GM21717 (cell line): ENCODE results near the gene DNAJC13.
"Not testable (repeated sequence)": the region's sequence is repeated elsewhere in the genome, so short reads cannot be mapped to it uniquely, and the experiment has no call there.

Experiments used
- ATAC-seq: cut with Tn5 transposase; IDR thresholded peaks from one replicate; pipeline ENCODE4 v1.9.1; 2021; ENCODE audit warnings: mild to moderate bottlenecking, moderate library complexity; ENCODE audit not compliant: unreplicated experiment

Gene DNAJC13

DNA sequence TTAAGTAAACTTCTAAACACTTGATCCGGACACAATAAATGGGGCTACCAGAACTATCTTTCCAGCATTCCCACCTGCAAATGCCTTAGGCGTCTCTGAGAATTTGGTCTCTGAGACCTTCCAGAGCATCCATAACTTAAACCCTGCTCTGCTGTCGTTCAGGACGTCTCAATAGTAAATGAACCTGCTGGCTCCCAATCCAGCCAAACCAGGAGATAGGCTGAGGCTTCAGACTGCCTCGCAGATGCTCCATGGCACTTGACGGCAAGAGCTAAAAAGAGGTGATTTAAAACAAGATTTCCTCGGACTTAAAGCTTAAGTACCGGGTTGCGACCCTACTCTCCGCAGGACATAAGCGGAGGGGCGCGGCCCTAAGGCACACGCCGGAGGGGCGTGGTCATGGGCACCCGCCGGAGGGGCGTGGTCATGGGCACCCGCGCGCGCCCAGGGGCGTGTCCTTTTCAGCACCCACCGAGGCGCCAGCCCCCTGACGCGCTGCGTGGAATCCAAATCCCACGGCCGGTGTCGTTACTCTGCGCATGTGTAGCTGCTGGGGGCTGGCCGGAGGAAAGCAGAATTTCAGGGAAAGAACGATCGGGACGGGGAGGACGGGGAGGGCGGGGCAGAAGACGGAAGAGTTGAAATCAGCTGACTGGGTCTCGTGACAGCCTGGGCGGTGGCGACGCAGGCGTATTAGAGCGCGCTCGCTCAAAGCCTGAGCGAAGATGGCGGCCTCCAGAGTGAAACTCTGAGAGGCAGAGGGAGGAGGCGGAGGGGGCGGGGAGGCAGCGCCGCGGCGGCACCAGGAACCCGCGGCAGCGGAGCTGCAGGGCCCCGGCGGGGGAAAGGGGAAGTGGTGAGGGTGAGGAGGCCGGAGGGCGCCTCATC, at the start of gene DNAJC13:
TSS of gene DNAJC13 (plus strand) at position 696 of the 888 bp plus-strand sequence. CDS start 17,049 bp downstream, outside the sequence.
- peak; percentile 92 for ATAC-seq

GRCh38 chr3:132368515-132368914, 48.8 kb upstream of the DNAJC13 start:
- ATAC-seq, result no peak

GRCh38 chr3:132368962-132369361, 48.3 kb upstream of the DNAJC13 start:
- ATAC-seq, result no peak

DNA sequence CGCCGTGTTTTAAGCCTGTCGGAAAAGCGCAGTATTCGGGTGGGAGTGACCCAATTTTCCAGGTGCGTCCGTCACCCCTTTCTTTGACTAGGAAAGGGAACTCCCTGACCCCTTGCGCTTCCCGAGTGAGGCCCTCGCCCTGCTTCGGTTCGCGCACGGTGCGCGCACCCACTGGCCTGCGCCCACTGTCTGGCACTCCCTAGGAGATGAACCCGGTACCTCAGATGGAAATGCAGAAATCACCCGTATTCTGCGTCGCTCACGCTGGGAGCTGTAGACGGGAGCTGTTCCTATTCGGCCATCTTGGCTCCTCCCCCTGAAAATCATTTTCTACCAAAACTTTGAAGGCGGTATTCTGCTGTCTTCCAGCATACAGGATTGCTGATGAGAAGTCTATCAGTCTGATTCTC, 40.4 kb upstream of the DNAJC13 start:
- not testable (repeated sequence) for ATAC-seq

- ATAC-seq, result peak; percentile 46
These were observed 39.1 kb upstream of the DNAJC13 start for GRCh38 chr3:132378048-132378762.

DNA sequence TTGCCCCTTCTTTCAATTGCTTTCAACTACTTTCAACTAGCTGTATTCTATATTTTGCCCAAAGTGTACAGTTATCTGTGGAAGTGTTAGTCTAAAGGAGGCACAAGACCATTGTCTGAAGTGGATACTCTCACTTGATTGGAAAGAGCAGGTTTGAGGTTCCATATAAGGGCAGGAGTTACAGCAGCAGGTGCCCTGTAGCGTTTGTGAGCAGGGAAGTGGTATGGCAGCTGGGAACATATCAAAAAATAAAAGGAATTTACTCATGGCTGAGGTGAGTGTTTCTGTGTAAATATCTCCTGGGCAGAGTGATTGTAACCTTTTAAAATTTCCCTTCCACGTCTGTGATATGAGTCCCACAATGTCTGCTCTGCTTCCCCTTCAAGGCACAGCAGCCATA, 38.5 kb upstream of the DNAJC13 start:
- no peak for ATAC-seq

- no peak for ATAC-seq
These were observed 36.4 kb upstream of the DNAJC13 start for GRCh38 chr3:132380920-132381319.

DNA sequence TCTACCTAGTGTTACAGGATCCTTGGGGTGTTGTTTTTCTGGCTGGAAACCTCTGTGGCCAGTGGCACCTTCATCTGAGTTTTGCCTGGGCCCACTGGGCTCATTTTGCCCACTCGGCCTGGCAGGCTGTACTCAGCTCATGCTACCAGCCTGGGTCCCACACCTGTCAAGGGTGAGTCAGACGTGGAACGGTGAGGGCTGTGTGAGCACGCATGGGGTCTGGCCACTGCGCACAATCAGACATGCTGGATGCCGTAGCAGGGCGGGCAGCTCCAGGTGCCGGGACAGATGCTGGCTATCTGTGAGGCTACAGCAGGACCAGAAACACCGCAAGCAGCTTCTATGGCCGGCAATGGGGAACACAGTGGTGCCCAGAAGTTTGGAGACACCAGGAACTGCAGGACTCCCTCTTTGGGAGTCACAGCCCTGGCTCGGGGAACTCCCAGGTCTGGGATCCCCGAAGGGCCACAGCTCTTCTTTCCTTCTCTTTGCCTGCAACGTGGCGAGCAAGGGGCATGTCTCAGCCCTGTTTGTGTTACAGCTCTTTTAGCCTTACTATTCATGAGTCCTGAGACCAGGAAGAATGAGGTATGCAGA, 35.9 kb upstream of the DNAJC13 start:
- ATAC-seq, result no peak

DNA sequence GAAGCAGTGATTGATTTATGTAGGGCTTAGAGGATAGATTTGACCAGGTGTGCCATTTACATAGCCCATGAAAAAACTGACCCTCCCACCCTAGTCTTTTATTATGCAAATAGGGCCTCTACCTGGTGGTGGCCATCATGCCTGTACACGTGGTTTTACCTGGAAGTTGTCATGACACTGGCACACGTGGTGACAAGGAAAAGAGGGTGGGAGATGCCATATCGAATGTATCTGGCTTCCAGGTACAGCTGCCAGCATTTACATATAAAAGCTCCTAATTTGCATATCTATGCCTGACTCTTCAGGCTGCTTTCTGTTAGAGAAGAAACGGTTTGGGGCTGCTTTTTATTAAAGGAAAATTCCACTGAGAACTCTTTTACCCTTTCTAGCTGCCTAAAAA, 35.0 kb upstream of the DNAJC13 start:
- ATAC-seq, result no peak

DNA sequence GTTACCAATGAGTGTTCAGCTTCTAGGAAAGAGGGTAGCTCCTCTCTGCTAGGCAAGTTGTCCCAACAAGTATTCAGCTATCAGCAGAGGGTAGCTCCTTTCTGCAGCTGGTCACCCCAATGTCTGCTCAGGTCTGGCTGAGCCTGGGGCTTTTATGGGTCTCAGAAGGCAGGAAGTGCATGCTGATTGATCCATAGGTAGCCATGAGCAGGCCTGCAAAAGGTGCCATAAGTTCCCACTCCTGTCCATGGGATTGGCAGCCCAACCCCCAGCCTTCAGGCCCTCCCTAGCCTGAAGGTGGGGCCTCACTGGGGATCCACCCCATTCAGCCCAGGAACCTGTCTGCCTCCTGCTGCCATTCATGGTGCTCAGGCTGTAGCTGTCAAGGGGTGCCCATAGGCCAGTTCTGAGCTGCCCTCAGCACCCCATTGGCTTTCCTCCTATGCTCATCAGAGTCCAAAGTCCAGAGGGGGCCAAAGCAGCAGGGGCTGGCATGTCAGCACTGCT, 34.6 kb upstream of the DNAJC13 start:
- no peak for ATAC-seq

DNA sequence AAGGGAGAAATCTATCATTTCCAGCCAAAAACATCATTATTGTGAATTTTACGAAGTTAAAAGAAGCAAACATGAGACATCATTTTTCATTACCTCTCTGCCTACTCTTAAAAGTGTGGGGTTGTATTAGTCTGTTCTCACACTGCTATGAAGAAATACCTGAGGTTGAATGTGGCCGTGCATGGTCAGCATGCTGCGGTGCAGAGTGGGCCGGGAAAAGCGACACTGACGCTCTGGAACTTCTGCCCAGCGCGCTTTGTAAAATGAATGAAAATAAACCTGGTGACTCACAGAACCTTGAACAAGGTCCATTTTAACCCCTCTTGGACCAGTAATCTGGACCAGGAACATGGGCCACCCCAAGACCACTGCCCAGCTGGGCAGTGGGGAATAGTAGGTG, 31.0 kb upstream of the DNAJC13 start:
- no peak for ATAC-seq

DNA sequence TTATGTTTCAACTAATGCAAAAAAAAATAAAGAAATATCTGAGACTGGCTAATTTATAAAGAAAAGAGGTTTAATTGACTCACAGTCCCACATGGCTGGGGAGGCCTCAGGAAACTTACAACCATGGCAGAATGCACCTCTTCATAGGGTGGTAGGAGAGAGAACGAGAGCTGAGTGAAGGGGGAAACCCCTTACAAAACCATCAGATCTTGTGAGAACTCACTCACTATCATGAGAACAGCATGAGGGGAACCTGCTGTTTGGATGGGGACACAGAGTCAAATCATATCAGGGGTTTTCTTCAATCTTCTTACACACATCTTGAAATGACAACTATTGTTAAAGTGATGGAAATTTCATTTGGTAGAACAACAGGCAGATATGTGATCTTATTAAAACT, 24.6 kb upstream of the DNAJC13 start:
- ATAC-seq, result not testable (repeated sequence)

DNA sequence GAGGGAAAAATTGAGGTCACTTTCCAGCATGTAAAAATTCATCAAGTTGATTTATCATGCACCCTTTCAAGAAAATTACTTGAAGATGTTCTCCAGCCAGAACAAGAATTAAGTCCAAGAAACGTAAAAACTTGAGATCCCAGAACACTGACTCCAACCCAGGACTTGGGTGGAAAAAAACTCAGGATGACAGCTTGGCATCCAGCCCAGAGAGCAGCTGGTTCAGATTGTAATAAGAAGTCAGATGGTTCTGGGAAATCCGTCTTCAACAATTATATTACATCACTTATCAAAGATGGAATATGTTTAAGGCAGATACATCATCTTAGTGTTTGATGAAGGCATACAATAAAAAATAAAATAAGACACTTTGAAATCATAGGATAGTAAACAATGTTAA, 23.0 kb upstream of the DNAJC13 start:
- ATAC-seq, result no peak

- ATAC-seq, result no peak
These were observed 22.2 kb upstream of the DNAJC13 start for GRCh38 chr3:132395126-132395525.

DNA sequence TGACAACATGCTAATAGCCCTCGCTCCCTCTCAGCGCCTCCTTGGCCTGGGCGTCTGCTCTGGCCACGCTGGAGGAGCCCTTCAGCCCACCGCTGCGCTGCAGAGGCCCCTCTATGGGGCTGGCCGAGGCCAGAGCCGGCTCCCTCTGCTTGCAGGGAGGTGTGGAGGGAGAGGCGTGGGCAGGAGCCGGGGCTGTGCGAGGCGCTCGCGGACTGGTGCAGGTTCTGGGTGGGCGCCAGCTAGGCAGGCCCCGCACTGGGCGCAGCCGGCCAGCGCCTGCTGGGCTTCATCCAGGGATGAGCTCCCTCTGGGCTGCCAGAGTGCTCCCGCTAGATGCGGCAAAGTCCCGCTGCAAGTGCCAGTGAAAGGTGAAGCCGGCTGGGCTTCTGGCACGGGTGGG, 21.0 kb upstream of the DNAJC13 start:
- ATAC-seq, result no peak

- ATAC-seq, result not testable (repeated sequence)
These were observed 20.5 kb upstream of the DNAJC13 start for GRCh38 chr3:132396776-132397175.

DNA sequence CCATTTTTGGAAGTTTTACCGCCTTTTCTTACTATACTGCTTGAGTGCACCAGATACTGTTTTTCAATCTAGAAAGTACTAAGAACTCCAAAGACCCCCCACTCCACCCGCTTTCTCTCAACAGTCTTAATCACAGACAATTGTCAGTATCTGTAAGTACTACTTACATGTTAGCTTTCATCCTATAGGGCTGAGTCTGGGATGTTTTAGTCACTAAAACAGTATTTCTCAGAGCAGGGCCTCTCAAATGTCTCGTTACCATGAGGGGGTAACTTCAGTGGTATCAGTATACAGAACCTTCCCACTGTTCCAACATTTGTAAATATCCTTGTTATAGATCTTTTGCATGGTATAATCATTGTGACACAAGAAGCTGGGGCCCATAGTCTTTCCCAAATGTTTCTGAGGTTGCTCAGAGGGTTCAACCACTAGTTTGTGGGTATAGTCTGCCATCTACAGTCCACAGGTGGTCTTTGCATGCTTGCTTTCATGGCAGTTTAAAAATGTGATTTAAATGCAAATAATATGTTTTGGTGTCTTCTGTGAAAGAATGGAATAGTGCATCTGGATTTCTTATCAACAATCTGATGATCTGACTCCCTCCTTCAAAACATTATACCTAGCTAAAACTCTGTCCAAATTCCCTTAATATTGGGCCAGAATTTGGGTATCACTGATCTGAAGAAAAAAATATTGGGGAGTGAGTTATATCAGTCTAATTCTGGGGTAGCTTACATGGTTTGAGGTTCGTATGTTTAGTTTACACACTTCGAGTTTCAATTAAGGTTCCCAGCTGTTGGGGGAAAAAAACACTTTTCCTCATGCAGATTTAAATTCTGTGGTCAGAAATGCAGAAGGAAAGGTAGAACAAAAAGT, 18.0 kb upstream of the DNAJC13 start:
- ATAC-seq, result peak; percentile 66

- no peak for ATAC-seq
These were observed 16.0 kb upstream of the DNAJC13 start for GRCh38 chr3:132401255-132401654.

- ATAC-seq, result no peak
These were observed 13.0 kb upstream of the DNAJC13 start for GRCh38 chr3:132404276-132404675.

DNA sequence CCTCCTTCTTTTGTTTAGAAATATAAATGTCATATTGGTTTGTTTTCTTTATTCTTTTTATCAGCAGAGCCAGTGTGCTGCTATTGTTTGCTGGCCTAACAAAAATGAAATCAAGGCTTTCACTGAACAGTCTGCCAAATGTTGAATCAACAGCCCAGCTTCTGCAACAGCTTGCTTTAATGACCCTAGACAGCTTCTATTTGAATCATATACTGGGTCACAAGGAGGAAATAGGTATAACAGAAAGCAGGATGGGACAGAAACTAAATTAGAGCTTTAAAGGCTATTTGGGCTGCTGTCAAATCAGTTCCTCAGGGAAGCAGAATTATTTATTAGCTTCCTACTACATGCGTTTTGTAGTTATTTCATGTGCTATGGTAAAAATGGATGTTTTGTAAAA, 12.1 kb upstream of the DNAJC13 start:
- no peak for ATAC-seq
